ENCODE results near the gene LIMS1. TPM values are rescaled to one million over a fixed set of nuclear protein-coding genes. Genes with fewer than 3 reads are reported as not detected.

Gene LIMS1
- total RNA-seq, 1 experiment from 2014 or later: 56.2 TPM

DNA sequence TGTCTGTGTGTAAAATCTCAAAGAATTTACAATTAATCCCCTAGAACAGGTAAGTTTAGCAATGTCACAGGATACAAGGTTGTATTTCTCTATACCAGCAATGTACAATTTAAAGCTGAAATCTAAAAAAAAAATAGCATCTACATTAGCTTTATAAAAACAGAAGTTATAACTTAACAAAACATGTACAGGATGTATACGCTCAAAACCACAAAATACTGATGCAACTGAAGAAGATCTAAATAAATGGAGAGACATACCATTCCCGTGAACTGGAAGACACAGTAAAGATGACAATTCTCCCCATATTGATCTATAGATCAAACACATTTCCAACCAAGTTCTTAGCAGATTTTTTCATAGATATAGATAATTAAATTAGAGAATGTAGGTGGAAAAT is 167.5 kb downstream of the LIMS1 start:
- intact Hi-C loops (cut with micrococcal nuclease): no loop called here
- ATAC-seq: no peak
- TF ChIP-seq SP1 (IDR thresholded peaks at IDR 0.05; ENCODE audit: low read depth) (no peak), REST (IDR thresholded peaks at IDR 0.05; ENCODE audit: low read depth) (no peak), ELF1 (IDR thresholded peaks at IDR 0.05; ENCODE audit: borderline replicate concordance, low read depth) (no peak), YY1 (IDR thresholded peaks at IDR 0.05; ENCODE audit: extremely low read depth, insufficient replicate concordance, low read depth, low read length) (no peak), EZH2 (IDR thresholded peaks at IDR 0.05) (no peak), EZH2phosphoT487 (IDR thresholded peaks at IDR 0.05; ENCODE audit: borderline replicate concordance) (no peak), SRF (IDR thresholded peaks at IDR 0.05; ENCODE audit: low read depth) (no peak), POLR2AphosphoS5 (IDR thresholded peaks at IDR 0.05; ENCODE audit: low read depth, low read length) (no peak), EGR1 (IDR thresholded peaks at IDR 0.05; ENCODE audit: low read depth) (no peak), CBX3 (IDR thresholded peaks at IDR 0.05; ENCODE audit: low read depth) (no peak), POLR2A (IDR thresholded peaks at IDR 0.05; ENCODE audit: borderline replicate concordance, extremely low read depth, insufficient read depth, insufficient read length) (no peak), ZFX (IDR thresholded peaks at IDR 0.05) (no peak), CEBPB (IDR thresholded peaks at IDR 0.05; ENCODE audit: low read depth) (no peak), RAD21 (IDR thresholded peaks at IDR 0.05; ENCODE audit: low read depth) (no peak), SIN3A (IDR thresholded peaks at IDR 0.05; ENCODE audit: low read depth) (no peak), ZNF274 (IDR thresholded peaks at IDR 0.05; ENCODE audit: low read depth, low read length) (no peak)
- TF ChIP-seq, protein P1, sequence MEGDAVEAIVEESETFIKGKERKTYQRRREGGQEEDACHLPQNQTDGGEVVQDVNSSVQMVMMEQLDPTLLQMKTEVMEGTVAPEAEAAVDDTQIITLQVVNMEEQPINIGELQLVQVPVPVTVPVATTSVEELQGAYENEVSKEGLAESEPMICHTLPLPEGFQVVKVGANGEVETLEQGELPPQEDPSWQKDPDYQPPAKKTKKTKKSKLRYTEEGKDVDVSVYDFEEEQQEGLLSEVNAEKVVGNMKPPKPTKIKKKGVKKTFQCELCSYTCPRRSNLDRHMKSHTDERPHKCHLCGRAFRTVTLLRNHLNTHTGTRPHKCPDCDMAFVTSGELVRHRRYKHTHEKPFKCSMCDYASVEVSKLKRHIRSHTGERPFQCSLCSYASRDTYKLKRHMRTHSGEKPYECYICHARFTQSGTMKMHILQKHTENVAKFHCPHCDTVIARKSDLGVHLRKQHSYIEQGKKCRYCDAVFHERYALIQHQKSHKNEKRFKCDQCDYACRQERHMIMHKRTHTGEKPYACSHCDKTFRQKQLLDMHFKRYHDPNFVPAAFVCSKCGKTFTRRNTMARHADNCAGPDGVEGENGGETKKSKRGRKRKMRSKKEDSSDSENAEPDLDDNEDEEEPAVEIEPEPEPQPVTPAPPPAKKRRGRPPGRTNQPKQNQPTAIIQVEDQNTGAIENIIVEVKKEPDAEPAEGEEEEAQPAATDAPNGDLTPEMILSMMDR (IDR thresholded peaks at IDR 0.05 in 2 of 3, conservative IDR thresholded peaks at IDR 0.05 in 1 of 3; ENCODE audit: borderline replicate concordance in 1 of 3, insufficient read depth in 1 of 3, low read depth in 2 of 3, low read length in 2 of 3): no peak
- TF ChIP-seq, protein P2, sequence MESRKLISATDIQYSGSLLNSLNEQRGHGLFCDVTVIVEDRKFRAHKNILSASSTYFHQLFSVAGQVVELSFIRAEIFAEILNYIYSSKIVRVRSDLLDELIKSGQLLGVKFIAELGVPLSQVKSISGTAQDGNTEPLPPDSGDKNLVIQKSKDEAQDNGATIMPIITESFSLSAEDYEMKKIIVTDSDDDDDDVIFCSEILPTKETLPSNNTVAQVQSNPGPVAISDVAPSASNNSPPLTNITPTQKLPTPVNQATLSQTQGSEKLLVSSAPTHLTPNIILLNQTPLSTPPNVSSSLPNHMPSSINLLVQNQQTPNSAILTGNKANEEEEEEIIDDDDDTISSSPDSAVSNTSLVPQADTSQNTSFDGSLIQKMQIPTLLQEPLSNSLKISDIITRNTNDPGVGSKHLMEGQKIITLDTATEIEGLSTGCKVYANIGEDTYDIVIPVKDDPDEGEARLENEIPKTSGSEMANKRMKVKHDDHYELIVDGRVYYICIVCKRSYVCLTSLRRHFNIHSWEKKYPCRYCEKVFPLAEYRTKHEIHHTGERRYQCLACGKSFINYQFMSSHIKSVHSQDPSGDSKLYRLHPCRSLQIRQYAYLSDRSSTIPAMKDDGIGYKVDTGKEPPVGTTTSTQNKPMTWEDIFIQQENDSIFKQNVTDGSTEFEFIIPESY (IDR thresholded peaks at IDR 0.05; ENCODE audit: extremely low read depth, insufficient replicate concordance, low read length): no peak
- TF ChIP-seq, protein P3, sequence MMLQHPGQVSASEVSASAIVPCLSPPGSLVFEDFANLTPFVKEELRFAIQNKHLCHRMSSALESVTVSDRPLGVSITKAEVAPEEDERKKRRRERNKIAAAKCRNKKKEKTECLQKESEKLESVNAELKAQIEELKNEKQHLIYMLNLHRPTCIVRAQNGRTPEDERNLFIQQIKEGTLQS (IDR thresholded peaks at IDR 0.05): no peak
- TF ChIP-seq, protein P4, sequence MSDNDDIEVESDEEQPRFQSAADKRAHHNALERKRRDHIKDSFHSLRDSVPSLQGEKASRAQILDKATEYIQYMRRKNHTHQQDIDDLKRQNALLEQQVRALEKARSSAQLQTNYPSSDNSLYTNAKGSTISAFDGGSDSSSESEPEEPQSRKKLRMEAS (IDR thresholded peaks at IDR 0.05): no peak
- Histone ChIP-seq H3K27ac (ENCODE audit: low read depth, low read length) (no peak overlapping the region), H3K4me2 (ENCODE audit: low read length) (no peak overlapping the region), H4K20me1 (ENCODE audit: insufficient read depth) (no peaks in the 10 kb centered on the region), H2AFZ (ENCODE audit: low read depth, low read length, poor library complexity, severe bottlenecking) (no peak overlapping the region), H3K4me1 (ENCODE audit: control insufficient read depth in 1 of 2, insufficient read depth in 2 of 2, low read length in 2 of 2) (no peaks in the 10 kb centered on the region), H3K79me2 (ENCODE audit: insufficient read depth, low read length) (no peaks in the 10 kb centered on the region), H3K9me3 (ENCODE audit: control insufficient read depth in 1 of 2, insufficient read depth in 1 of 2, low read depth in 1 of 2, low read length in 2 of 2) (no peaks in the 10 kb centered on the region), H3K36me3 (ENCODE audit: control insufficient read depth in 1 of 2, insufficient read depth in 2 of 2, low read length in 2 of 2) (no peaks in the 10 kb centered on the region), H3K9ac (ENCODE audit: low read length) (no peak overlapping the region), H3K4me3 (replicated peaks in 1 of 2; ENCODE audit: low read depth in 1 of 2, low read length in 2 of 2) (no peak overlapping the region), H3K27me3 (ENCODE audit: insufficient read depth, low read length) (no peaks in the 10 kb centered on the region), H3K9me2 (ENCODE audit: insufficient read depth) (no peaks in the 10 kb centered on the region)
- ChIA-PET CTCF (no interaction called here), RAD21 (ENCODE audit: low non-redundant PET in 1 of 2, low total read pairs in 2 of 2, uncharacterized antibody in 2 of 2, unreplicated experiment in 2 of 2) (no interaction called here), POLR2A (no interaction called here)
- DNase-seq (ENCODE audit: low read depth, low spot score): no peak
- BruUV-seq (replicated peaks): no TSS peak
